Psoas muscle (tissue), 8 donors: ENCODE results near the gene ADAMTSL3. TPM values are rescaled to one million over a fixed set of nuclear protein-coding genes. Genes with fewer than 3 reads are reported as not detected.

Experiments used
- ATAC-seq, 4 donors: fragments of 200-7000 bp; cut with Tn5 transposase; one replicate each; pipeline ENCODE4 v1.9.1; 2020; ENCODE audit warnings: moderate library complexity in 3 of 4, mild to moderate bottlenecking in 2 of 4
- DNase-seq, 2 donors: peaks; one replicate each; pipeline ENCODE4 v3.0.0-alpha.2; 2020
- H3K27ac ChIP-seq: fragments of 200-600 bp; one replicate; pipeline ENCODE4 v1.8.0; 2022
- H3K27me3 ChIP-seq, 3 donors: fragments of 200-600 bp in 1 of 3; one replicate each; pipeline versions ENCODE4 v1.6.1 to v1.8.0; 2013 to 2022; ENCODE audit warnings: low read length in 2 of 3, mild to moderate bottlenecking in 2 of 3, moderate library complexity in 1 of 3; ENCODE audit not compliant: insufficient read depth in 3 of 3
- H3K36me3 ChIP-seq, 2 donors: fragments of 200-600 bp in 1 of 2; one replicate each; pipeline versions ENCODE4 v1.6.1 to v1.8.0; 2013 to 2022; ENCODE audit warnings: low read depth in 1 of 2, mild to moderate bottlenecking in 1 of 2, moderate library complexity in 1 of 2; ENCODE audit not compliant: insufficient read depth in 1 of 2
- H3K4me1 ChIP-seq: fragments of 200-600 bp; one replicate; pipeline ENCODE4 v1.8.0; 2022
- H3K4me3 ChIP-seq: fragments of 200-600 bp; one replicate; pipeline ENCODE4 v1.8.0; 2022; ENCODE audit warnings: mild to moderate bottlenecking
- H3K9me3 ChIP-seq: fragments of 200-600 bp; one replicate; pipeline ENCODE4 v1.8.0; 2022
- CTCF ChIP-seq: fragments of 200-600 bp; IDR thresholded peaks from one replicate; pipeline ENCODE4 v1.8.0; 2022; ENCODE audit warnings: antibody characterized with exemption
- WGBS, 3 donors: extraction: QIAGEN DNeasy Blood & Tissue Kit; methylation state at CpG; one replicate each; pipeline versions ENCODE4 v1.1.6 to v1.1.7; 2013; 5-methylcytosine and 5-hydroxymethylcytosine counted together
- intact Hi-C, 2 donors: fragments of 100-400 bp; cut with DNase I; formaldehyde crosslinking; loops; one replicate each; pipeline versions ENCODE4 v1.11.0 to v1.14.2; 2022
- polyA plus RNA-seq, 3 donors: library from polyadenylated mRNA; stranded (reverse); fragments of 200-250 nt; gene quantifications; one replicate each; pipeline ENCODE4 v1.2.3, GENCODE V29; 2013
- total RNA-seq, 4 donors: library from RNA; stranded (reverse); fragmentation: NEBNext Ultra II Directional in 2 of 4; extraction: Animal tissue kit (Norgen Biotek cat#: 25700) in 2 of 4; gene quantifications; one replicate each; pipeline versions ENCODE4 v1.2.1 to v1.2.4, GENCODE V29; 2021 to 2023
- donor health status: healthy with polysubstance abuse.
- donor health status: DM: no; HTN: no; CAD: no; lungs with moderate emphysema.
- donor health status: Bipolar disorder and iron deficiency.
- donor health status: healthy.
- donor health status: DM: yes; HTN: yes; CAD: no.
- donor health status: DM: no; HTN: no; CAD: no.
- donor health status: DM: no; HTN: no; CAD: no.
- donor health status: DM: yes; HTN: yes; CAD: no.

ADAMTSL3 gene
- total and polyA plus RNA-seq, 7 donors: 0.35 to 12.8 (median 2.1) TPM

- 22 to 33% (median 23%) methylated on average over 3 of the region's 3 CpGs for WGBS, 3 donors
- Histone ChIP-seq H3K27ac (no peak overlapping the region), H3K36me3 (no peaks in the 10 kb centered on the region), H3K4me1 (no peaks in the 10 kb centered on the region), H3K27me3 (no peaks in the 10 kb centered on the region), H3K9me3 (no peaks in the 10 kb centered on the region), H3K4me3 (no peak overlapping the region)
- no peak for TF ChIP-seq CTCF
- DNase-seq (no peak), ATAC-seq (no peak)
- intact Hi-C loops: no loop called here
These were observed 41.3 kb downstream of the ADAMTSL3 start for GRCh38 chr15:83695246-83695645.

- Histone ChIP-seq H3K36me3 (no peaks in the 10 kb centered on the region), H3K27ac (no peak overlapping the region), H3K27me3 (no peaks in the 10 kb centered on the region), H3K4me3 (no peak overlapping the region), H3K9me3 (no peaks in the 10 kb centered on the region), H3K4me1 (no peaks in the 10 kb centered on the region)
- ATAC-seq (no peak), DNase-seq (no peak)
- intact Hi-C loops: no loop called here
- 75 to 78% (median 76%) methylated on average over 7 of the region's 7 CpGs for WGBS, 3 donors
- no peak for TF ChIP-seq CTCF
These were observed 42.0 kb downstream of the ADAMTSL3 start for GRCh38 chr15:83695901-83696425.

- Histone ChIP-seq H3K36me3 (no peaks in the 10 kb centered on the region), H3K9me3 (no peaks in the 10 kb centered on the region), H3K27ac (no peak overlapping the region), H3K4me1 (no peaks in the 10 kb centered on the region), H3K27me3 (no peaks in the 10 kb centered on the region), H3K4me3 (no peak overlapping the region)
- ATAC-seq: no peak
- no peak for TF ChIP-seq CTCF
- no peak for DNase-seq
- intact Hi-C loops: no loop called here
These were observed 43.8 kb downstream of the ADAMTSL3 start for GRCh38 chr15:83697716-83698115.

GRCh38 chr15:83698294-83698693, 44.4 kb downstream of the ADAMTSL3 start:
- Histone ChIP-seq H3K9me3 (no peaks in the 10 kb centered on the region), H3K27me3 (no peaks in the 10 kb centered on the region), H3K36me3 (no peaks in the 10 kb centered on the region), H3K27ac (no peak overlapping the region), H3K4me1 (no peaks in the 10 kb centered on the region), H3K4me3 (no peak overlapping the region)
- peak; percentile 73 to 83 for DNase-seq
- ATAC-seq: peak; percentile 37 to 80 (median 65)
- intact Hi-C loops: no loop called here
- TF ChIP-seq CTCF: no peak
- 23 to 32% (median 32%) methylated on average over 3 of the region's 3 CpGs for WGBS, 3 donors

- DNase-seq: no peak
- H3K4me3 ChIP-seq: no peak overlapping the region
- no peaks in the 10 kb centered on the region for H3K4me1 ChIP-seq
- 35 to 86% (median 42%) methylated on average over 2 of the region's 2 CpGs for WGBS, 3 donors
- H3K27me3 ChIP-seq: no peaks in the 10 kb centered on the region
- H3K36me3 ChIP-seq: no peaks in the 10 kb centered on the region
- H3K27ac ChIP-seq: no peak overlapping the region
- no peak for ATAC-seq
- no peaks in the 10 kb centered on the region for H3K9me3 ChIP-seq
- intact Hi-C loops: no loop called here
- no peak for TF ChIP-seq CTCF
These were observed 45.1 kb downstream of the ADAMTSL3 start for GRCh38 chr15:83699028-83699427.
